Head of caudate nucleus (tissue), 42 donors: Measurements from ENCODE around the gene B3GALT5.
"Not testable (repeated sequence)": the region's sequence is repeated elsewhere in the genome, so short reads cannot be mapped to it uniquely, and the experiment has no call there.

ENCODE experiments used
- DNase-seq, 42 donors: peaks; one replicate each; pipeline versions ENCODE4 v3.0.0 to v3.0.0-alpha.2; 2020 to 2021; ENCODE audit warnings: mixed read lengths in 7 of 42
- intact Hi-C: fragments of 100-400 bp; cut with DNase I; formaldehyde crosslinking; loops from one replicate; pipeline ENCODE4 v1.15.0; 2022

Gene B3GALT5

DNA sequence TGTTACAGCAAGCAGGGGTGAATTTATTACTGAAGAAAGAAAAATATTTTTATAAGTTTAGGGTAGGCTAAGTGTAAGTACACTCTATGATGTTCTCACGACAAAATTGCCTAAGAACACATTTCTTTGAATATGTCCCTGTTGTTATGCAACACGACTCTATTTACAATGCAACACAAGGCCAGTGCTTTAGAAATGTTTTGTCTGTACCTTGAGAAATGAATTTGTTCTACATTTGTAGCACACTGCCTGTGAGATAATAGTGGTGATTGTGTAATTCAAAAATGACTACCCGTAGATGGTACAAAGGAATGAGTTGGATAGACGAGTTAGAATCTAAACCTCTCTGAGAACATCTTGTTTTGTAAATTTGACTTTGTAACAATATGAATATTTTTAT is 68.5 kb downstream of the B3GALT5 start:
- intact Hi-C loops: no loop called here
- no peak for DNase-seq

DNA sequence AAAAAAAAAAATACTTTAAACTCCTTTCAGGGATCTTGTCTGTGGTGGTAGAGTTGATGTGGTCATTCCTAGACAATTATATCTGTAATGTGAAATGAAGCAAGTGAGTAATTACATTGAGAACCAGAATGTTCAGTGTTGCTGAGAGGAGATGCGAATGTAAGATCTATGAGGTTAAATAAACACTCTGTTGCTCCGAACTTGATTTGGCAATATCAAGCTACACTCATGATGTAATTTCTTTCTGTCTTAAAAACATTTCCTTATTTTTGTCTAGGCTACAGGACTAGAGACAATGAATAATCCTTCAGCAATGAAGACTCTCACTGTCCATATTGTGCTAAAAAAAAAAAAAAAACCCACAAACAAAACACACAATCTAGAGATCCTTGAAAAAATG is 69.1 kb downstream of the B3GALT5 start:
- DNase-seq: no peak
- intact Hi-C loops: no loop called here

DNA sequence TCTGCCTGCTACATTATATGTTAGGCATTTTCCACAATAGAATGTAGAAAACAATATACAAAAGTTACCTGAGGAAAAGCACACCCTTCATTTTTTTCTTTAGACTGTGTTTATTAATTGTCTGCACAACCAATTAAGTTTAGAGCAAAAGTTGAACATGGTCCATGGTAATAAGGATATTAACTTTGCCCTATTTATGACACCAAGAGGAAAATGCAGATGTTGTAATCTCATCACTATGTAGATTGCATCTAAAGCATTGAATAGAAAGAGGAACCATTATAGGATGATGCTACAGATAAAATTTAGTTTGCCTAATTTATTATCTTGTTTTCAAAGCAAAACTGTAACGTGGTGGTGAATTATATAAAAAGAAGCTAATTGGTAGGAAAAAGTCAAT is 72.5 kb downstream of the B3GALT5 start:
- no peak for DNase-seq
- intact Hi-C loops: no loop called here

DNA sequence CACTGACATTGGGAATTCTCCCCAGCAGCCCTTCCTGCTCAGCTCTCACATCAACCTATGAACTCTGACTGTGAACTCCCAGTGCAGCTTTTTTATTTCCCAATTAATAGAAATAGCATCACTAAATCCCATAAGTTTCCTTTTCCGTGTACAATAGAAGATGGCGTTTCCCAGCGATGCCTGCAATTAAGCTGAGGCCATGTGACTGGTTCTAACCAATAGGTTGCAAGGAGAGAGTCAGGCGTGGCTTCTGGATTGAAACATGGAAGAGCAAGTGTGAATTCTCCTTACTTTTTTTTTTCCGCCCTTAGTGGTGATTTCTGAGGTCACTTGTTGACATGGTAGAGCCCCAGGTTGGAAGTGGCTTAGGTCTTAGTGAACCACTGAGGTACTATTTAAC is 73.3 kb downstream of the B3GALT5 start:
- no peak for DNase-seq
- intact Hi-C loops: no loop called here

DNA sequence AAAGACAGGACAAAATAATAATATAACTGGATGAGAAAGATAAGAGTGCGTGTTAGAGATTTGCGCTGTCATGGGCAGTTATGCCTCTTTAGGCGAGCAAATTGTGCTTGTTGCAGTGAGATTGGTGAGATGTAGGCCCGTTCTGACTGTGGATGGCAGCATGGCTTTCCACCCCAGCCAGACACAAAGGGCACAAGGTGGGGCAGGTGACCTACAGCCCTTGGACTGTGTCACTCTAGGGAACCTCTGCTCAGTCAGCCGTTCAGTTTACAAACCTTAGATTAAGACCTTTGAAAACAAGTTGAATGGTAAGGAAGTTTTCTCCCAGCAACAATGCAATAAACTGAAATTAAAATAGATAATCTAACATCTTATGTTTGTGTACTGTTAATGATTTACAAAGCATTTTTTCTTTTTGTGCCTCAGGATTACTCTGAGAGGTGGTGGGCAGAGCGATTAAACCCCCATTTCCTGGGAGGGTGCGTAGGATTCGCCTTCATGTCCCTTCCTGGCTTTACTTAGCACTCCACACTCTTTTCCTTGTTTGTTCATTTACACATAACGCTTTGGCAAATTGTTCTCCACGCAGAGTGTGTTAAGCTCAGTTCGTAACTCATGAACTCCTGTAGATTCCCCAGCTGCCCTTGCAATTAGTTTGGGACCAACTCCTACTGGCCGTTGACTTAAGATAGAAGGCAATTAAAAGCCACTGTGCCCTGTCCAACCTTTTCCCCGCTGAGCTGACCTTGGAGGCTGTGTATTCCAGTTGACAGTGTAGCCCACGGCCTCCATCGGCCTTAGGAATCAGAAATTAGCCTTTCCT is 74.1 kb downstream of the B3GALT5 start:
- no peak for DNase-seq
- intact Hi-C loops: no loop called here

DNA sequence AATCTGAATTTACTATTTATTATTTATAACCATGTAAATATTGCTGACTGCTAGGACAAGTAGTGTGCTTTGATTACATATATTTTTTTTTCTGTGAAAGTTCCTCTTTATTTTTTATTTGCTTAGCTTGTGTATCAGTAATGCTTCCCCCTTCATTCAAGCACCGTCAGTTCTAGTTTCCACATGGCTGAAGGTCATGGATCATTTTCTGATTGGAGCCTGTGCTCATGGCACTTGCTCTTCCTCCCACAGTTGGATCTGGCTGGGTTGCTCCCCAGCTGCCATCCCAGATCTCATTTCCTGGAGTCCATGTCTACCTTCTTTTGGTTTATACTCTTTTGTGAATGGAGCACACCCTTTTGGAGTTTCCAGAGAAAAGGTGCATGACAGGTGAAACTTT is 75.3 kb downstream of the B3GALT5 start:
- intact Hi-C loops: no loop called here
- no peak for DNase-seq

DNA sequence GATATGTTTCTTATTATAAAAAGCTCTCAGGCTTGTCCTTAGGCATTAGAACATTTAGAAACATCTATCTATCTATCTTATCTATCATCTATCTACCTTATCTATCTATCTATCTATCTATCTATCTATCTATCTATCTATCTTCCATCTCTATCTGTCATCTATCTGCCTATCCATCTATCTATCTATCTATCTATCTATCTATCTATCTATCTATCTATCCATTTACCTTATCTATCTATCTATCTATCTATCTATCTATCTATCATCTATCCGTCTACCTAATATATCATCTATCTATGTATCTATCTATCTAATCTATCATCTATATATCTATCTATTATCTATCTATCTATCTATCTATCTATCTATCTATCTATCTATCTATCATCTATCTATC is 77.1 kb downstream of the B3GALT5 start:
- DNase-seq, intact Hi-C loops: not testable (repeated sequence)

DNA sequence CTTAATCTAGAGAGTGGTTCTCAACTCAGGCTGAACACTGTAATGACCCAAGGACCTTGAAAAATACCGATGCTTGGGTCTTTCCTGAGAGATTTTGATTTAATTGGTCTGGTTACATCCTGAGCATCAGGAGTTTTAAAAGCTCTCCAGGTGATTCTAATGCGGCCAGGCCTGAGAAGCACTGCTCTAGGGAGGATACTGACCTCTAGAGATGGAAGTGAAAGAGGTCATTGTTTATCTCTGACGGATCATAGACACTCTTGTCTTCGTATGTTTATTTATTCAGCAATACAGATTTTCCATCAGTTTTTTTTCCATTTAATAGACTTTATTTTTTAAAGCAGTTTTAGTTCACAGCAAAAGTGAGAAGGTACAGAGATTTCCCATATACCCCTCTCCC is 77.7 kb downstream of the B3GALT5 start:
- intact Hi-C loops: no loop called here

DNA sequence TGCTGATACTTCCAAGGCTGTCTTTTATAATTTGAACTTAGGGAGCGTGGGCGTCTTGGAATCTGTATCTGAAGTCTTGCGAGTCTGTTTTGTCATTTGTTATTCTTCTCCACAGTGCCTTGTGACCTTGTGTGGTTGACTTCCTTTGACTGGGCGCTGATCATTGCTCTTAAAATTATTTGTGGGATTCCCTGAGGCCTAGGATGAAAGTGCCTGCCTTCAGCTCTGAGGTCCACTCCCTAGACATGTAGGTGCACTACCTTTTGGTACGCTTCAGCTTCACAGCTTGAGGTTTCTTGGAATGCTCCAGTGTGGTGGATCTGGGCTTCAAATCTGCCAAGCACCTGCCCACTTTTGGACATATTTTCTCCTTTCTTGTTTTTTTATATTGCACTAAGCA is 82.0 kb downstream of the B3GALT5 start:
- no peak for DNase-seq

More for the DNA sequence above, 77.7 kb downstream of the B3GALT5 start:
- DNase-seq: no peak

DNA sequence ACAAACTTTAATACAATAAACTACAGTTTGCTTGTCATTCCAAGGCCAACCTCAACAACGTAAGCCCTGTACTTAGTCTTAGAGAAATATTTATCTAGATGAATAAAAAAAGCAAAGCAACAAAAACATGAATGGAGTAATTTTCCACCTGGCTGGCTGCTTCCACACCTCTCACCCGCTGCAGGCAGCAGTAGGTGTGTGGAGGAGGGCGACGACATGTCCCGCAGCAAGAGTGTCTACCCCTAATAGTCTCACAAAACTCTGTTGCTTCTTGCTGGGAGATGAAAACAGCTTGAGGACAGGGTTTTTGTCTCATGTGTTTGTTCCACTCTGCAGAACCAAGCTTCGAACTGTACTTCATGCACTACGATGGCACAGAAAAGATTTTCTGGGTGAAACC is 83.5 kb downstream of the B3GALT5 start:
- intact Hi-C loops: no loop called here
- peak in 19 of 42 donors; percentile 13 to 68 (median 30) for DNase-seq

More for the DNA sequence above, 82.0 kb downstream of the B3GALT5 start:
- intact Hi-C loops: no loop called here

DNA sequence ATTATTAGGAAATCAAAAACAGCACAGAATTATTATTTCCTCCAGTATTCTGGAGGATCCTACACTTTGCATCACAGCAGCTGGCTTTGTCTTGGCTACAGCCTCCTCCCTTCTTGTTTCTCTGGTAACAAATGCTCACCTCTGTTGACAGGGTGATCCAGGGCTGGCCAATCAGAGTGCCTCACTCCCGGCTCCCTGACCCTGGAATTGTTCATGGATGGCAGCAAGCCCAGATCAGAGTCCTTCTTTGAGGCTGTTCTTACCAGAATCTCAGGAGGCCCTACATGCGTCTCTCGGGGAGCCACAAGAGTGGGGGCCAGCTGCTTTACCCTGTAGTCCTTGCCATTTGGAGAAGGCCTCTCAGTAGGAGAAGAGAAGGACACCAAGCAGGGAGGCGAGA is 83.9 kb downstream of the B3GALT5 start:
- intact Hi-C loops: no loop called here
- DNase-seq: peak in 8 of 42 donors; percentile 5 to 29 (median 18)

DNA sequence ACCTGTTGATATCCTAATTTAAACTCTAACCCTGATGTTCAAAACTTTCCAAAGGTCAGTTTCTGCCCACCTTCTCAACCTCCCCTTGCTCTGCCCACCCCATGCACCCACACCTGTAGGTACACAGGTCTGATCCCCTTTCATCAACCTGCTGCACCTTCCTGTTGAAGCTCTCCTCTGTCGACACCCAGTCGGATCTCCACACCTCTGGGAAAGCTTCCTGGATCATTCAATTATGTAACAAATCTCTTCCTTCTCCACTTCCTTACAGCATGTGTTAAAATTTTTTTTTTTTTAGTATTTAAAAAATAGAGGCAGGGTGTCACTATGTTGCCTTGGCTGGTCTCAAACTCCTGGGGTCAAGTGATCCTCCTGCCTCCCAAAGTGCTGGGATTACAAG is 87.6 kb downstream of the B3GALT5 start:
- no peak for DNase-seq
- intact Hi-C loops: no loop called here

DNA sequence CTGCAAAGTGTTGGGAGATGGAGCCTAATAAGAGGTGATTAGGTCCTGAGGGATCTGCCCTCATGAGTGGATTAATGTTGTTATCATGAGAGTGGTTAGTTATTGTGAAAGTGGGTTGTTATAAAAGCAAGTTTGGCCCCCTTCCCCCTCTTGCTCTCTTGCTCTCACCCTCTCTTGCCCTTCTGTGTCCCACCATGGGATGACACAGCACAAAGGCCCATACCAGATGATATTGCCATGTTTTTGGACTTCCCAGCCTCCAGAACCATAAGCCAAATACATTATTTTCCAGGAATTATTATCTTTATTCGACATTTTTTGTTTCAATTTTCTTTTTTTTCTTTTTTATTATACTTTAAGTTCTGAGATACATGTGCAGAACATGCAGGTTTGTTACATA is 90.8 kb downstream of the B3GALT5 start:
- intact Hi-C loops: no loop called here
- no peak for DNase-seq

DNA sequence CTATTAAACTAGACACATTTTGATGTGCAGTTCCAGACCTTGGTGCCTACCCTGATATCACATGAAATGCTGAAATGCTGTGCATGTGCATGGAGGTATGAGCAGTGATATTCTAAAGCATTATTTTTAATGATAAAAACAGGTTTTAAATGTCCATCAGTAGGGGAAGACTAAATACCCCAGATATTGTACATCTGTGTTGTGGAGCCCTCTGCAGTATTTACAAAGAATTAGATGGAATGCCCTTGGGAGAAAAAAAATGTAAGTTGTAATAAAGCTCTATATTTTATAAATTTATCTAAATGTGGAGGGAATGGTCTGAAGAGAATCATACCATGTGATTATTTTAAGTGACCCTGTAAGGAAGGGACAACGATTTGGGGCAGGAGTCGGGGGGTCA is 93.1 kb downstream of the B3GALT5 start:
- no peak for DNase-seq
- intact Hi-C loops: no loop called here

DNA sequence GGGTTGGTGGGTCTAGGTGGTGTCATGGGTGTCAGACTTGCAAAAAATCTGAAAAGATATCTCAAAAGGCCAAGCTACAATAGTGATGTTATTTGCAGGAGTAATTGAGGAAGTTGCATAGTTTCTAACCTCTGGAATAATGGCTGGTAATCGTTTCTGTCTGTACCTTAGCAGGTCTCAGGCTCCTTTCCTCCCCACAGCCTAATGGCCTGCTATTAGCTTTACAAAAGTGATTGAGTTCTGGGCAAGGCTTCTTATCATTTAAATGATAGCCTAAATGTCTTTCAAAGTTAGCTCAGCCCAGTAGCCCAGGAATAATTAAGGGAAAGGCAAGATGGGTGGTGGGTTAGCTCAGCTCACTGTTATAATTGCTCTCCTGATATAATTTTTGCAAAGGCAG is 94.6 kb downstream of the B3GALT5 start:
- intact Hi-C loops: no loop called here
- DNase-seq: no peak

DNA sequence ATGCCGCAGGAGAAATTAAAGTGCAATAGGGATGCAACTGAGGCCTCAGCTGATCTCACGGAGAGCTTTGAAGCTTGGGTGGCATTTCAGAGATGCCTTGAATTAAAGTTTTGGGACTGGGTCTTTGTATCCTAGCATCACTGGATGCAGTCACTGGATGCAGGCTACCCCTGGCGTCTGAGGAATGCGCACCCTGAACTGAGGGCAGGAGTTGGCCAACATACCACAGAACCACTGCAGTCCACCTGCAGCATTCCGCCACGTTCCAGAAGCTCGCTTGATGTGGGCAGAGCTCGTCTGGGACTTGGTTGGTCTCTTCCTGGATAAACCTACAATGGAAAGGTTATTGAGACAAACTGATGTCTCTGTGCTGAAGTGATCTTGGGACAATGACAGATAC is 98.1 kb downstream of the B3GALT5 start:
- no peak for DNase-seq
- intact Hi-C loops: no loop called here

DNA sequence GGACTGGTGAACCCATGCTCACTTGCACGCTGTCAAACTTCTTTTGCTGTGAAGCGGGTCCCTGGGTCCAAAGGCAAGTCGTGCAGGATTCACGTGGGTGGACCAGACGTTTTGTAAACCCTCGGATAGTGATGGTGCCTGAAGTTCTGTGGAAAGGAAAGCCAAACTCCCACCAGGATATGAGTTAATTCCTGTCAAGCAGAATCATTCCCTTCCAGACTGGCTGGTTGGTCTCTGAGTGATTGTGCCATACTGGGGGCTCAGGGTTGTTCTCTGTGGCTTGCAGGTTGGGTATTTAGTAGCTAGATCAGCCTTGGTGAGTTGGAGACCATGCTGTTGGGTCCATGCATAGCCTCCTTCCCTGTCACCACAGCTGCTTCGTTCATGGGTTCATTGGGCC is 99.5 kb downstream of the B3GALT5 start:
- DNase-seq: no peak
- intact Hi-C loops: no loop called here

DNA sequence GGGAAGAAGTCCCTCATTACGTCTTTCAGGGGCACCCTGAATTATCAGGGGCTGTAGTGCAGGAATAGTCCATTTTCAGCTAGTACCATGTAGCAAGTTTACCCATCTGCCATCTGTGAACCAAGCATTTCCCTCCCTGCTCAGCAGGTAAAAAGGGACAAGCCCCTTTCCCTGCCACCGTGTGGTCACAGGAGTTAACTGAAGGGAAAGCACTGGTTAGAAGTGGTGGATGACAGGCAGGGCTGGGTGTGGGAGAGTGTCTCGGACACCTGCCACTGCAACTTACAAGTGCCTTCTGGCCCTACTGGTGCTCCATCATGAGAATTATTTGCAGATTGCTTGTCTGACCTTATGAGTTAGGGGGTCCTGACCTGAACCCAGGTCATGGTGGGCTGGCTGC is 100.2 kb downstream of the B3GALT5 start:
- intact Hi-C loops: no loop called here
- DNase-seq: no peak

DNA sequence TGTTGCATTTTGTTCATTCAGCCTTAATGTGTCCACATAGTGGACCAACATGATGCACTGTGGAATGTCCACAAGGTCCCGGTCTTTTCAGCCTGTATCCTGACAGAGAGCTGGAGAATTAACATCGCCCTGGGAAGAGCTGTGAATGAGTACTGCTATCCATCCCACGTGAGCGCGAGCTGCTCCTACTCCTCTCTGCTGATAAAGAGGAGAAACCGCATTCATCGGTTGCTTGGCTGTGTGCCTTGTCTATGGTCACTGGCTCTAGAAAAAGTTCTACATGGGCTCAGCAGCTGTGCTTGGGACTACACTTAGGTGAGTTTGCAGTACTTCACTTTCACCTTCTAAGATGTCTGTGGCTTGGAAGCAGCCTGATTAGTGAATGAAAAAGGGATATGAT is 101.2 kb downstream of the B3GALT5 start:
- peak in 9 of 42 donors; percentile 13 to 41 (median 26) for DNase-seq
- intact Hi-C loops: no loop called here

DNA sequence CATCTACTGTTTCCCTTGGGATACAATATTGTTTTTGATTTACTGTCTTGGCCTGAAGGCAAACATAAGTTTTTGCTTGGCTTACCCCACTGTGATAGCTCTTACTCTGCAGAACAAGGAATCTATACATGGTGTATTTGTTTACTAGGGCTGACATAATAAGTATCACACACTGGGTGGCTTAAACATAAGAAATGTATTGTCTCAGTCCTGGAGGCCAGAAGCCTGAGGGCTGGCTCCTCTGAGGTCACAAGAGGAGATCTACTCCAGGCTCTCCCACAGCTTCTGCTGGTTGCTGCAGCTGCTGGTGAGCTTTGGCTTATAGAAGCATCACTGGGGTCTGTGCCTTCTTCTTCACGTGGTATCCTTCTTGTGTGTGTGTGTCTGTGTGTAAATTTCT is 101.6 kb downstream of the B3GALT5 start:
- intact Hi-C loops: no loop called here

DNA sequence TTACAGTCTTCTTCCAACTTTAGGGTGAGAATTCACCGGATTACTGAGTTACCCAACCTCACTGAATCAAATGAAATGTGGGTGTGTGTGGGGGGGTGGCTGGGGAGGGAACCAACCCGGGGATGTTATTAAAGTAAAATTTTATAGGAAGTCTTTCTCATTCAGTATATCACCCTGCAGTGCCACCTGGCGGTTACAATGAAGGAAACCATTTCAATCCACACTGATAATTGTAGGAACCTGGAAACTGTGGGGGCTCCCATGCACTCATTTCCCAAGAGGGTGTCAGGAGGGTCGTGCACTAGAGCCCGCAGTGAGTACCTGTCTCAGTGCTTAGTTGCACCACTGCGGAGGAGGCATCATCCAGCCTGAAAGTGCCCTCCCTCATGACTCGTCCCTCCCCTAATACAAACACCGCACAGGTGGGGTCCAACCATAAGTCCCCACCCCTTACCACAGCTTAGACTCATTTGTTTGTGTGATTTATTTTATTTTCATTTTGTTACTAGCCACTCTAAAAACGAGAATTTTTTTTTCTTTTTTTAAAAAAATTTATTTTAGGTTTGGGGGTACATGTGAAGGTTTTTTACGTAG is 103.2 kb downstream of the B3GALT5 start:
- peak; percentile 31 to 91 (median 75) for DNase-seq
- intact Hi-C loops: loop anchor here (5.0 kb wide), 1 partner anchor 199 kb away; no protein-coding TSS in a partner anchor

More for the DNA sequence above, 101.6 kb downstream of the B3GALT5 start:
- peak in 4 of 42 donors; percentile 5 to 33 (median 18) for DNase-seq
